Measurements from ENCODE around the gene BMP5.
"Not testable (repeated sequence)": the region's sequence is repeated elsewhere in the genome, so short reads cannot be mapped to it uniquely, and the experiment has no call there.

BMP5 gene

DNA sequence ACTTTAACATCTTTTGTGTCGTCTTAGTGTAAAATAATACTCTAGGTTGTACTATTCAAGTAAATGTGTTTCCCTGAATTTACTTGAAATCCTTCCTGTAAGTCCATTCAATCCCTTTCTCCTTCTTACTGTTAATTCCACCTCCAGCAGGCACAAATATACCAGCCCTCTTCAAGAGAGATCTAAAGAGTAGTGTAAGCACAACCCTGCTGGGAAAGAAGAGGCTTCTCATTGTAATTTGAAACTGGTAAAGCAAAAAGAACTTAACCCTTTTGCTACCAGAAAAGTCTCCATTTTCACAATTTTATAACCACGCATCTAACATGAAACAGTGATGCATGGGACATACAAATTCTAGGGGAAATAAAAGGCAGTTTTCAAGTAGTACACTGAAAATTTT lies at the start of gene BMP5:
TSS of gene BMP5 (minus strand) at position 191 of the 400 bp plus-strand sequence. CDS start 725 bp downstream, outside the sequence.
- no peak for DNase-seq (ENCODE audit: low spot score)

DNA sequence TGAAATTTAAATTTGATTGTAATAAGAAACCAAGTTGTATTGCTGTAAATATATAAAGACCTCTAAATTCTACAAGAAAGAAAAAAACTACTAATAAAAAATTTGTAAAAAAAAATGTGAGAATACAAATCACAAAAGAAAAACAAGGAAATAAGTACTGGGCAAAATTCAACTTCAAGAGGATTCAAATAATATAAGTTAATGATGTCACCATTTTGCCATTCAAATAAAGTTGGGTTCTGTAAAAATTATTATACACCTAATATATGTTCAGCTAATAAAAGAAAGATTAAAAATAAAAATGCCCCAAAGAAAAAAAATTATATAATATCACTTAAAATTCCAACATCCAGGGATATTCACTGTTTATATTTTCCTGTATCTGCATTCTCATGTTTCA lies 47.0 kb upstream of the BMP5 start:
- DNase-seq (ENCODE audit: low spot score), result no peak

DNA sequence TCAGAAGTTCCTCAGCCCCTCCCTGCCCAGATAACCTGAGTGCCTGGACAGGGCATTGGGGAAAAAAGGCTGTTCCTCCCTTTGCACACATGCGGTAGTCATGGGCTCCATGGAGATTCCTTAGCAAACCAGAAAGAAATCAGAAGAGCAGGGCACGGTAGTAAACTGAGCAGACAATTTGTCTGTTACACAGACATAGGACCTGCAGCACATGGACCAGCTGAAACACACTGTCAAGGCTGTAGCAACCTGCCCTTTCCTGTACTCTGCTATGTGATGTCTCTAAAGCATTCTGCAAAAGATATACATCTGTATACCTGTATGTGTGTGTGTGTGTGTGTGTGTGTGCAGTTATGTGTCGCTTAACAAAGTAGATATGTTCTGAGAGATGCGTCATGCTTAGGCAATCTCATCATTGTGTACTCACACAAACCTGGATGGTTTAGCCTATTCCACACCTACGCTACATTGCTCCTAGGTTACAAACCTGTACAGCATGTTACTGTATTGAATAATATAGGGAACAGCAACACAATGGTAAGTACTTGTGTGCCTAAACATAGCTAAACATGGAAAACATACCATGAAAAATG lies 44.4 kb upstream of the BMP5 start:
- DNase-seq (ENCODE audit: low spot score), result no peak

DNA sequence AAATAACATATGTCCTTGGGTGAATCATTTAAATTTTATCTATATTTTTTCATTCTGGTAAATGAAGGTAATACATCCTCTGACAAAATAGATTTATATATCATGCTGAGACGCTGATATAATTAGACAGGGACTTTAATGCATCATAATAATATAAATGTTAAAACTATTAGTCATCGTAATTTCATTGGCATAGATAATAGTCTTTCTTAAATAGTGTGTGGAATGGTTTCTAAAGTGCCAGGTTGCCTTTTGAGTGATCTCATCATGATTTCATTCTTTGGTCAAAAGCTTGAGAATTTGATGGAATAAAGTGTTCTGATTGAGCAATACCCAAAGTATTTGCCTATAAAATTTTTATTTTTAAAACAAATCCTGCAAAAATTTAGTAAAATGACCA lies 43.2 kb upstream of the BMP5 start:
- peak; percentile 16 for DNase-seq (ENCODE audit: low spot score)

- no peak for DNase-seq (ENCODE audit: low spot score)
Observed at GRCh38 chr6:55917751-55918415, 42.5 kb upstream of the BMP5 start.

GRCh38 chr6:55916188-55916587 lies 40.8 kb upstream of the BMP5 start:
- DNase-seq (ENCODE audit: low spot score), result peak; percentile 29

DNA sequence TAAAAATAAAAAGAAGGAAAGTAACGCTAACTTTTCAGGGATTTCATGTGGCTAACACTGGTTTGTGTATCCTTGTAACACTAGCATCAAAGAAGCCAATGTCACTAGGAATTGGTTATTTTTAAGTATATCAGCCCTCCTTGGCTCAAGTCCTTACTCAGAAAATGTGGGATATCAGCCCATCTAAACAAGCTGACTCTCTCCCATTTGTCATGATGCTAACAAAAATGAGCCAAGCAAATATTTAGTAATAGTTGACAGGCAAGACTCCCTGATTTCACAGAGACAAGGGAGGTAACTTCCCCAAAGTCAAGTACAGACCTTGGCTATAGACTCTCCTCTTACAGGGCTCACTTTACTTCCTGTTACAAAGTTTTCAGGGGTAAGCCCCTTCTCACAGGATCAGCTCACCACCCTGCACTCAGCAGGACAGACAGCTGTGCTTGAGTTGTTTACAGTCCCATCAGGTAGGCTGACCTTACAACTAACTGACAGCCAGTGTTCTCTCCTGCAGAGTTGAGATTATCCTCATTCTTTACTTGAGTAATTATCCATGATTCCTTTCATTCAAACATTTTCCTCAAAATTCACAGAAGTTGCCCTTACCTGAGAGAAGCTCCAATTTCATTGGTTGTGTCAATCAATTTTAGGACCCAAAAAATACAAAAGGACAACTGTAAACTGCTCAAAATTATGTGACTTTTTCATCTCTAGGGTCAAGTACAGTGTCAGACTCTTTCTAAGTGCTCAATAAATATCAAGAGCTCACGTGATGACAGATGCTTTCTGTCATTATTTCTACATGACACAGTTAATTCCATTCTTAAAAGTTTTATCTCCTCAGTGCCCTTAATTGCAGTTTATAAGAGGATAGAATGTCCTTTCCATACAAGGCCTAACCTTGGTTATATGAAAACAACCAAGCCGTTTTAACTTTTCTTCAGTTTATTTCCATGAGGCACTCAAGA lies 38.1 kb upstream of the BMP5 start:
- DNase-seq (ENCODE audit: low spot score), result peak; percentile 19

GRCh38 chr6:55910466-55910865 lies 35.1 kb upstream of the BMP5 start:
- not testable (repeated sequence) for DNase-seq (ENCODE audit: low spot score)

GRCh38 chr6:55909911-55910310 lies 34.5 kb upstream of the BMP5 start:
- DNase-seq (ENCODE audit: low spot score), result not testable (repeated sequence)

DNA sequence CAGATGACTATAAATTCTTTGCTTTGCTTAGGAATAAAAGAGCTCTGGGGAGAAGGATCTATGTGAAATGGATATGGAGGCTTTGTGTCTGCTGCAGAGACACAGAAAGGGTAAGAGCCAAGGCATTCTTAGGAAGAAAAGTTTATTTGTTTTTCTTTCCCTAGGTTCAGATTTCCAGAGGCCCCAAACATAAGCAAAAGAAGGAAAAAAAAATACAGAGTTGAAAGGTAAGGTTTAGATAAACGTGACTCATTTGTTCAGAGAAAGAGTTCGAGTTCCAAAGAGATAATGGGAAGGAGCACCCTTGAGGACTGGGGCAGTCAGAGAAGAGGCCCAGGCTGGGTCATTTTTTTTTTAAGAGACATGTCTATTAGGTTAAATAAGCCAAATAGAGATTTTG lies 27.4 kb upstream of the BMP5 start:
- peak; percentile 12 for DNase-seq (ENCODE audit: low spot score)

GRCh38 chr6:55901765-55902270 lies 26.4 kb upstream of the BMP5 start:
- DNase-seq (ENCODE audit: low spot score), result no peak

GRCh38 chr6:55898342-55898741 lies 23.0 kb upstream of the BMP5 start:
- DNase-seq (ENCODE audit: low spot score), result peak; percentile 17

DNA sequence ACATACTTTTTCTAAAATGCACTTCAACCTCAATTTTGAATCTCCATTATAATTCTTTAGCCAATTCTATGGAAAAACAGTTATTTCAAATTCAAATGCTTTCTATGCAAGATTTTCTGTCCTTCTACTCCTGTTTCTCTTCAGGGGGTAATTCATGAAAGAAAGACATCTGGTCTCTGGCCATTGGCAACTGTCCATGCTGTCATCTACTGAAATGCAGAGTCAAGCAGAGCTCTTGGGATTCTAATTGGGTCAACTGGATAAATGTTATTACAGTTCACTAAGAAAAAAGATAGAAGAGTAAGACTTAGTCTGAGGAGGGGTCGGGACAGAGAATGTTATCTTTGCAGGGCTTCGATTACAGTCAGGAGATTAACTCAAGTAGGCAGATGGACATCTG lies 22.0 kb upstream of the BMP5 start:
- no peak for DNase-seq (ENCODE audit: low spot score)

- DNase-seq (ENCODE audit: low spot score), result no peak
Observed at GRCh38 chr6:55895972-55896730, 20.8 kb upstream of the BMP5 start.

DNA sequence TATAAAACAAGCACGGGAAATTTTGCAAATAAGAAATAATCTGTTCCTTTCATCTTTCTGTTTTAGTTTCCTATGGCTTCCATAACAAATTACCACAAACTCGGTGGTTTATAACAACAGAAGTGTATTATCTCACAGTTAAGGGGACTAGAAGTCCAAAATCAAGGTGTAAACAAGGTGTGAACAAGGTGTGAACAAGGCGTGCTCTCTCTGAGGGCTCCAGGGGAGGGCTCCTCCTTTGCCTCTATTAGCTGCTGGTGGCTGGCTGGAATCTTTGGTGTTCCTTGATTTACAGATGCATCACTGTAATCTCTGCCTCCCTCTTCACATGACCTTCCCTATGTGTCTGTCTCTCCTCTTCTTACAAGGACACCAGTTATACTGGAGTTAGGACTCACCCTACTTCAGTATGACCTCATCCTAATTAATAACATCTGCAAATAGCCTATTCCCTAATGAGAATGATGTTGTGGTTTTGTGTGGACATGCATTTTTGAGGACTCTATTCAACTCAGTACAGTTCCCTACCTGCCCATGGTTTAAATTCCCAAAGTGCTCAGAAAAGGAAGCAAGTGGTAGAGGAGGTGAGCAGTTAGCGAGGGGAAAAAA lies 17.5 kb upstream of the BMP5 start:
- DNase-seq (ENCODE audit: low spot score), result no peak

DNA sequence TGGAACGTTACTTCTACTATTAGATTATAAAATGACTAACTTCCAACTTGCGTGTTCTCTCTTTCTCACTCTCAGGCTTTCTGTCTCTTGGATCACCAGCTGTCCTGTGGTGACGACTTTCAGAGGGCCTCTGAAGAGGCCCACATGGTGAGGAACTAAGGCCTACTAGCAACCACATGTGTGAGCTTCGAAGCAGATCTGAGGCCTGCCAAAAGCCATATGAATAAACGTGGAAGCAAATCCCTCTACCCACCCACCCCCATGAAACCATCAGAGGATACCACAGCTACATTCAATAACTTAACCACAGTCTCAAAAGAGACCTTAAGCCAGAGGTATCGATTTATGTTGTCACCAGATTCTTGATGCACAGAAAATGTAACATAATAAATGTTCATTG lies 13.5 kb upstream of the BMP5 start:
- DNase-seq (ENCODE audit: low spot score), result no peak

DNA sequence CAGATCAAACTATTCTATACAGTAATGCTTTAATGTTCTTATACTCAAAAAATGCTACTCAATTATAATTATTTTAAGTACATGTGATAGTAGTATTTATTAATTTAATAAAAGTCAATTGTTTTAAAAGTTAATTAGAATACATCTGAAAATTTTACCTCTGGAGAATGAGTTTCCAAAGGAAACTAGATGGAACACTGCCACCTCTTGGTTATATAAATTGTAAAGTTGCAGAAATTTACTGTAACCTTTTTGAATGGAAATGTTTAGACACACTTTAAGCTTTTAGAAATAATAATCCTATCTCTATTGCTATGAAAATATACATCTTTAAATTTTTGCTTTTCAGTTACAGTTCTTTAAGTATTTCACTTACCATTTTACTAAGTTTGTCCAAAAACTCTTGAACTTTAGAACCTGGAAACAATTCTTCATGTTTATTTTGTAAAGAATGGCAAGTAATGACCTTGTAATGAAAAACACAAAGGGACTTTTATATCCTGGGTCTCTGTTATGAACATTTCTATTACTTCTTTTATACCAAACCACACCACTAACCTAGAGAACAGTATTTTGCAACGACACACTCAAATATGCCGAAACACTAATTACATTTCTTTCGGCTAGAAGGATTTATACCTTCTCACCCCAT lies 10.9 kb upstream of the BMP5 start:
- DNase-seq (ENCODE audit: low spot score), result no peak

GRCh38 chr6:55882718-55883569 lies 7.6 kb upstream of the BMP5 start:
- DNase-seq (ENCODE audit: low spot score), result peak; percentile 14

DNA sequence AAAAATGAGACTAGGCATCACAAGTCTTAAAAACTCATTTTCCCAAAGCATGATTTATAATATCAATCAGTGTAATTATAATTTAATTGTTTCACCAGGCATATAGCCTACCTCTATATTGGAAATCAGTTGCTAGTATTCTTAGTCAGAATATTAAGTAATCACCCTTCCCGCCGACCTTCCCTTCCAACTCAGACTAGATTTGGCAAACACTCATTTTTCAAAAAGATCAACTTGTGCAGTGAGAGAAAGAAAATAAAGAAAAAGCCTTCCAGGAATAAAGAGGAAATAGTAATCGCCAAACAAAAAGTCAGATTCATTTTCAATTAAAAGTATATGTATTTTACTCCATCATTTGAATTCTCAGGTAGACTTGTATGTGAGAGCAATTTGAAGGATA lies 1.9 kb upstream of the BMP5 start:
- no peak for DNase-seq (ENCODE audit: low spot score)

GRCh38 chr6:55874316-55874715 lies 1.1 kb downstream of the BMP5 start:
- DNase-seq (ENCODE audit: low spot score), result no peak

All from AG08396 (cell line).